ENCODE results near the gene DNASE1L2. TPM values are rescaled to one million over a fixed set of nuclear protein-coding genes. Genes with fewer than 3 reads are reported as not detected.
"Not testable (repeated sequence)": the region's sequence is repeated elsewhere in the genome, so short reads cannot be mapped to it uniquely, and the experiment has no call there.

Gene DNASE1L2
- total RNA-seq, 1 experiment from 2014 or later, result 2.0 TPM

GRCh38 chr16:2198283-2198682 is 38.0 kb upstream of the DNASE1L2 start:
- Histone ChIP-seq H3K9me3 (no peaks in the 10 kb centered on the region), H3K4me3 (no peak overlapping the region), H3K36me3 (no peaks in the 10 kb centered on the region), H3K27me3 (peaks cover 14% of the 10 kb centered on the region)
- no peak for DNase-seq

- Histone ChIP-seq H3K27me3 (peaks cover 14% of the 10 kb centered on the region), H3K9me3 (no peaks in the 10 kb centered on the region), H3K36me3 (no peaks in the 10 kb centered on the region), H3K4me3 (no peak overlapping the region)
- DNase-seq, result no peak
Measured at GRCh38 chr16:2199095-2199494, 37.1 kb upstream of the DNASE1L2 start.

- H3K36me3 ChIP-seq, result no peaks in the 10 kb centered on the region
- no peak for DNase-seq
- no peaks in the 10 kb centered on the region for H3K9me3 ChIP-seq
- no peak overlapping the region for H3K4me3 ChIP-seq
- peaks cover 14% of the 10 kb centered on the region for H3K27me3 ChIP-seq
Measured at GRCh38 chr16:2199621-2200139, 36.6 kb upstream of the DNASE1L2 start.

GRCh38 chr16:2200313-2200712 is 35.9 kb upstream of the DNASE1L2 start:
- H3K36me3 ChIP-seq, result no peaks in the 10 kb centered on the region
- H3K27me3 ChIP-seq, result peaks cover 14% of the 10 kb centered on the region
- no peak overlapping the region for H3K4me3 ChIP-seq
- H3K9me3 ChIP-seq, result no peaks in the 10 kb centered on the region
- no peak for DNase-seq

DNA sequence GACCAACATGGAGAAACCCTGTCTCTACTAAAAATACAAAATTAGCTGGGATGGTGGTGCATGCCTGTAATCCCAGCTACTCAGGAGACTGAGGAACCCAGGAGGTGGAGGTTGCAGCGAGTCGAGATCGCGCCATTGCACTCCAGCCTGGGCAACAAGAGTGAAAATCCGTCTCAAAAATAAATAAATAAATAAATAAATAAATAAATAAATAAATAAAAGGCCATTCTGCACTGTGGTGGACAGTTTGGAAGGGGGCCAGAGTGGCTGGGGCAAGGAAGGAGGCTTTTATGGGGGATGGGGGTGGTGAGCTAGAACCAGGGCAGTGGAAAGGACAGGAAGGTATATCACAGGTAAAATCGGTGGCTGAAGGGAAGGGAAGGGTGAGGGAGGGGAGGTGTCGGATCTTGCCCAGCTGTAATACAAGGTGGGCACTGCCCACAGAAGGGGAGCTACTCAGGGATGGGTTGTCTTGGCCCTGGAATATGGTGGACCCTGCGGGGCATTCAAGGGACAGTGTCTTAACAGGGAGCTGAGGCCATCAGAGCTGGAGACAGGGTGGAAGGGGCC is 33.0 kb upstream of the DNASE1L2 start:
- H3K4me3 ChIP-seq, H3K9me3 ChIP-seq, H3K27me3 ChIP-seq, DNase-seq: not testable (repeated sequence)
- H3K36me3 ChIP-seq, result peaks cover 19% of the 10 kb centered on the region

GRCh38 chr16:2204416-2205103 is 31.7 kb upstream of the DNASE1L2 start:
- peaks cover 31% of the 10 kb centered on the region for H3K36me3 ChIP-seq
- no peaks in the 10 kb centered on the region for H3K27me3 ChIP-seq
- H3K4me3 ChIP-seq, result peak overlapping the region; percentile 97
- H3K9me3 ChIP-seq, result no peaks in the 10 kb centered on the region
- DNase-seq, result no peak

DNA sequence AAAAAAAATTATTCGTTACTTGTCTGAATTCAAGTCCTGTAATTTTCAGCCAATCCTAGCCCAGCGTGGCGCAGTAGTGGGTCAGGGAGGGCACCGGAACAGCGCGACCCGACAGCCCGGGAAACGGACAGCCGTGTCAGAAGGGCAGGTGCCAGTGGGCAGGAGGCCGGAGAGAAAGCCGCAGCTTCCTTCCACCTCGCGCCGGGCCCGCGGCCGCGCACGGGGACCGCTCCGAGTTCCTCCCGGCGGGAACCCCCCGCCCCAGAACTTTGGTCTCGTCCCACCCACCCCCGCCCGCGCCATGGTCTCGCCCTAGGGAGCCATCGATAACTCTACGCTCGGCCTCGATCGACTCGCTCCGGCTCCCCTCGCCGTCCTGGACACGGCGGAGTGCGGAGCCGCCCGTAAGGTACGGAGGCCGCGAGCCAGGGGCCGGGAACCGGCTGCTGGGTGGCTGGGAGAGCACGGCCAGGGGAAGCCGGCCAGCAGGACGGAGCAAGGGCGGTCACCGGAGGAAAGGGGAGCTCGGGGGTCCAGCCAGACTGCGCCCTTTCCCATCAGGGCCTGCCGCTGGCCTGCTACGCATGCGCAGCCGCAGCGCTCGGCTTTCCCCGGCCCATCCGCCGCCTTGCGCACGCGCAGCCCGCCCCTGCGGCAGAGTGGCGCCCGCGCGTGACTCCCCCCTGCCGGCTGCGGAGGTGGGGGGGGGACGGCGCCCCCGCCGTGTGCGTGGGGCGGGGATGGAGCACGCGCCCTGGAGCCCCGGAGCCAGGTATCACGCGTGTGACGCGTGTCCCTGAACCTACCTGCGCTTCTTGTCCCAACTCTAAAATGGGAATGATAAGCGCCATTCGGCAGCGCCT is 30.9 kb upstream of the DNASE1L2 start, which contains the start of gene MLST8:
MLST8 (plus strand) TSS at position 351 of the 863 bp plus-strand sequence. CDS start 632 bp downstream, outside the sequence.
- H3K9me3 ChIP-seq, result no peaks in the 10 kb centered on the region
- peaks cover 36% of the 10 kb centered on the region for H3K36me3 ChIP-seq
- H3K27me3 ChIP-seq, result no peaks in the 10 kb centered on the region
- DNase-seq, result peak; percentile 83
- peak within 1 kb of the TSS; percentile 97 for H3K4me3 ChIP-seq

GRCh38 chr16:2205967-2206313 is 30.3 kb upstream of the DNASE1L2 start:
- Histone ChIP-seq H3K9me3 (no peaks in the 10 kb centered on the region), H3K27me3 (no peaks in the 10 kb centered on the region), H3K4me3 (peak overlapping the region; percentile 97), H3K36me3 (peaks cover 38% of the 10 kb centered on the region)
- peak; percentile 35 for DNase-seq

- DNase-seq, result no peak
- Histone ChIP-seq H3K27me3 (no peaks in the 10 kb centered on the region), H3K9me3 (no peaks in the 10 kb centered on the region), H3K36me3 (peaks cover 39% of the 10 kb centered on the region), H3K4me3 (peak overlapping the region; percentile 97)
Measured at GRCh38 chr16:2206420-2206779, 29.8 kb upstream of the DNASE1L2 start.

DNA sequence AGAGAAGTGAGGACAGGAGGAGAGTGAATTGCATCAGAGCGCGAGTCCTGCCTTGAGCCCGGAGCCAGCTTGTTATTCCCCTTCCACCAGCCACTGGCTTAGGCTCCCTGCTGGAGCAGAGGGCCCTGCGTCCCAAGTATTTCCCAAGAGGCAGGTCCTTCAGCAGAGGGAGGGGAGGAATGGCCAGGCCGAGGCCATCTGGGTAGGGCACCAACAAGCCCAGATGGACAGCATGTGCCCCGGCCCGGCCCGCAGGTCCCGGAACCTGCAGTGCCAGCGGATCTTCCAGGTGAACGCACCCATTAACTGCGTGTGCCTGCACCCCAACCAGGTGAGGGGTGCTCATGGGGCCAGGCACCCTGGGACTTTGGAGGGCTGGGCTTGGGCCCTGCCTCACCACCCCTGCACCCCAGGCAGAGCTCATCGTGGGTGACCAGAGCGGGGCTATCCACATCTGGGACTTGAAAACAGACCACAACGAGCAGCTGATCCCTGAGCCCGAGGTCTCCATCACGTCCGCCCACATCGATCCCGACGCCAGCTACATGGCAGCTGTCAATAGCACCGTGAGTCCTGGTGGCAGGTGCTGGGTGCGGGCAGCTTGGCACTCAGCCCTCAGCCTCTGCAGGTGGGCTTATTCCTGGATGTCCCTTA is 29.3 kb upstream of the DNASE1L2 start:
- Histone ChIP-seq H3K36me3 (peaks cover 44% of the 10 kb centered on the region), H3K4me3 (no peak overlapping the region; the same call in 1 of the 2 replicates), H3K27me3 (no peaks in the 10 kb centered on the region), H3K9me3 (no peaks in the 10 kb centered on the region)
- DNase-seq, result no peak

DNA sequence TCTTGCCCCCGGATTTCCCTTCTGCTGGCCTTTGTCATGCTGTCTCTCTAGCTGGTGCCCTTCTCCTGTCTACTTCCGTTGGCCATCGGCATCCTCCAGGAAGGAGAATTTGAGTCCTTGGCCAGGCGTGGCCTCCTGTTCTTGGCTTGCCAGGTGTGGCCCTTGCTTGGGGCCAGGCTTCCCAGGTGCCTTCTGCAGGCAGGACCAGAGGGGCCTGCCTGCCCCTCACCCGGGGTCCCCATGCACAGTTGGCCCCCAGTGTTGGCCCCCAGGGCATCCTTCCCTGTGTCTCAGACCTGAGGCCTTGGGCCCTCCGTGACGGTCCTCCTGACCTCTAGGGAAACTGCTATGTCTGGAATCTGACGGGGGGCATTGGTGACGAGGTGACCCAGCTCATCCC is 28.4 kb upstream of the DNASE1L2 start:
- Histone ChIP-seq H3K4me3 (no peak overlapping the region), H3K27me3 (no peaks in the 10 kb centered on the region), H3K9me3 (no peaks in the 10 kb centered on the region), H3K36me3 (peaks cover 53% of the 10 kb centered on the region)
- DNase-seq, result no peak

DNA sequence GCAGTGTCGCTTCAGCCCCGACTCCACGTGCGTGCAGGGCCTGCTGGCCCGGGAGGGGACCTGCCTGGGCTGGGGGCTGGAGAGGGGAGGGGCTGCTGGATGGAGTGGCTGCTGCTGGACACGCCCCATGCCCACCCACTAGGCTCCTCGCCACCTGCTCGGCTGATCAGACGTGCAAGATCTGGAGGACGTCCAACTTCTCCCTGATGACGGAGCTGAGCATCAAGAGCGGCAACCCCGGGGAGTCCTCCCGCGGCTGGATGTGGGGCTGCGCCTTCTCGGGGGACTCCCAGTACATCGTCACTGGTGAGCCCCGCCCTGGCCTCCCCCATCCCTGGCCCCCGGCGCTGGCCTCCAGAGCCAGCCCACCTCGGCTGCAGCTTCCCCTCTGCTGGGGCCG is 27.9 kb upstream of the DNASE1L2 start:
- Histone ChIP-seq H3K27me3 (no peaks in the 10 kb centered on the region), H3K9me3 (no peaks in the 10 kb centered on the region), H3K4me3 (no peak overlapping the region), H3K36me3 (peaks cover 58% of the 10 kb centered on the region)
- DNase-seq, result no peak

DNA sequence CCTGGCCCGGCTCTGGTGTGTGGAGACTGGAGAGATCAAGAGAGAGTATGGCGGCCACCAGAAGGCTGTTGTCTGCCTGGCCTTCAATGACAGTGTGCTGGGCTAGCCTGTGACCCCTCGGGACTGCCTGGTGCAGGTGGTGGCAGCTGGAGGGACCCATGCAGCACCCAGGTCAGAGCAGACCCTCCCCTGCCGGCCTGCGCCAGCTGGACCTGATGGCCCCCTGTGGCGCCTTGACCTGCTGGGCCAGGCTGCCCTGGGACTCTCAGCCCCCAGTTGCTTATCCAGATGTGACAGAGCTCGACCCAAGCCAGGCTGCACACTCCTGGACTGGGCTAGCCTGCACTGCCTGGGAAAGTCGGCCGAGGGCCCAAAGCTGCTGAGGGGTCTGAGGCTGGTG is 27.5 kb upstream of the DNASE1L2 start:
- no peaks in the 10 kb centered on the region for H3K9me3 ChIP-seq
- H3K27me3 ChIP-seq, result no peaks in the 10 kb centered on the region
- H3K4me3 ChIP-seq, result no peak overlapping the region
- peaks cover 62% of the 10 kb centered on the region for H3K36me3 ChIP-seq
- no peak for DNase-seq

DNA sequence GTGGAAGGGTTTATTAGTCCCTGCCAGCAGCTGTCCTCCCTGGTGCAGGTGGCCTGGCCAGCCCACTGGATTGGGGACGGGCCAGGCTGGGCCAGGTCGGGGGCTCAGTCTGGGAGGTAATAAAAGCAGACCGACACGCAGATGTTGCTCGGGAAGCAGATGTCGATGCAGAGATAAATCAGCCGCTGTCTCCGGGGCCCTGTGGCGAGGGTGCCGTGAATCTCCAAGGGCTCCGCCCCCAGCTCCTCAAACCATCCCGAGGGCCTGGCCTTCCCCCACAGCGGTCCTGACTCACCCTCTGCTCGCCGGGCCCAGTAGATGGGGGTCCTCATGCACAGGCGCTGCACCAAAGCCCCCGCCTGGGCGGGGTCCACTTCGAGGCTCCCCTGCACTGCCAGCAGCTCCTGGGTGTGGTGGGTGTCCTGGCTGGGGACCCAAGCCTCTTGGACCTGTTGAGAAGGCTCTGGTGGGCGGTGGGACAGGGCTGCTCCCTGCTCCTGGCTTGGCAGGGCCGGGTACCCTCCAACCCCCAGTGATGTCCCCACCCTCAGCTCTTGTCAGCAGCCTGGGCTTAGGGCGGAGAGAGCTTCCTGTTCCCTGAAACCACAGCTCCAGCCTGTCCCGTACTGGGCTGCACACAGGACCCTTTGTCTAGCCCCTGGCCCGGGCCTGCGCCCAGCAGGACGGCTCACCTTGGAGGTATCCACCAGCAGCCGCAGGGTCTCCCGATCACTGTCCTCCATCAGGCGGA is 26.8 kb upstream of the DNASE1L2 start:
- peaks cover 62% of the 10 kb centered on the region for H3K36me3 ChIP-seq
- no peak overlapping the region for H3K4me3 ChIP-seq
- no peaks in the 10 kb centered on the region for H3K27me3 ChIP-seq
- DNase-seq, result no peak
- H3K9me3 ChIP-seq, result no peaks in the 10 kb centered on the region

- Histone ChIP-seq H3K9me3 (no peaks in the 10 kb centered on the region), H3K4me3 (no peak overlapping the region), H3K27me3 (no peaks in the 10 kb centered on the region), H3K36me3 (peaks cover 62% of the 10 kb centered on the region)
- DNase-seq, result no peak
Measured at GRCh38 chr16:2210009-2210332, 26.3 kb upstream of the DNASE1L2 start.

Measured in MG63 (cell line).